HG03159 (cell line): ENCODE data around the gene MICU2.

Experiments used
- ATAC-seq: cut with Tn5 transposase; IDR thresholded peaks from one replicate; pipeline ENCODE4 v1.9.1; 2021; ENCODE audit warnings: mild to moderate bottlenecking, moderate library complexity; ENCODE audit not compliant: unreplicated experiment

MICU2 gene

GRCh38 chr13:21548577-21548976 lies 55.4 kb downstream of the MICU2 start:
- no peak for ATAC-seq

DNA sequence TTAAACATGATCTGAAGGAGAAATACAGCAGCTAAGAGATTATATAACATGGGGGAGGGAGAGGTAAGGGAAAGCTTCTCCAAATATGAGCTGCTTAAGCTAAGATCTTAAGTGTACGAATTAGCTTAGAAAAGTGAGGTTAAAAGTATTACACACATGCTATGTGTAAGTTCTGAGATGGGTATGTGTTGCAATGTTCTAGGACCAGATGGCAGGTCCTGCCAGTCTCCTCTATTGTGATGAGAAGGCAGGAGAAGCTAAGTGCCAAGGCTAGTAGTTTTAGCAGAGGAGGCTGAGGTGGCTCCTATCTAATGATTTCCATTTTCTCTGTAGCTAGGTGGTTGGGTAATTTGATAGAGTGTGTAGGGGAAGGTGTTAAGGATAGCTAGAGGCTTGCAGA lies 57.6 kb downstream of the MICU2 start:
- no peak for ATAC-seq

GRCh38 chr13:21544515-21544914 lies 59.5 kb downstream of the MICU2 start:
- ATAC-seq: no peak

- no peak for ATAC-seq
These were observed 61.4 kb downstream of the MICU2 start for GRCh38 chr13:21542563-21542962.

DNA sequence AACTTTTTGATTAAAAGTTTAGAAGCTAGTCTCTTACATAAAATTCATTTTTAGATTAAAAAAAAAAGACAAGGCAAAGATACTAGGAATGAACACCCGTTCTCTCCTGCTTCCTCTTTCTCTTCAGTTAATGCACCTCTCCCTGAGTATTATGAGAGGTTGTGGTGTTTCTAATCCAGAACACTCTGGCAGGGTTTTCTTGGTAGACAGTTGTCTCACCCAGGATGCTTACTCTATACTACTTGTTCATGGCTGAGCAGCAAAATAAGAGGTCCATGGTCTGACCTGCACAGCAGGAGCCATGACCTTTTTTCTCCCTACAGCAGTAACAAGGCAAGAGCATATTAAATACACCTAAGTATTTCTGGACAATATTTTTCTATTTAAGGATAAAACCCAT lies 62.0 kb downstream of the MICU2 start:
- ATAC-seq: no peak

DNA sequence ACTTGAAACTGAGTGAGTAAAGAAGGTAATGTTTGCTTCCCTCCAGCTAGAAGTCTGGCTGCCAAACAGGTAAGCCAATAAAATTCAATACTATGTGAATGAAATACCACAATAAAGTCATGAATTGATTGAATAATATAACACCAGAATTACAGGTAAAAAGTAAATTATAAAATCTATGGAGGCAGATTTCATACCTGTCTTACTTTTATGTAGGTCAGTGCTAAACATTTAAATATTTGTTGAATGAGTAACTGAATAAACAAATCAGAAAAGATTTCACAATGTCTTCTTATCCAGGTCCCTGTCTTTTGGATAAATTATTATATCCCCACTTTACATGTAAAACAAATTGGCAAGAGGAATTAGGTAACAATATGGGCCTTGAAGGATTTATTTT lies 62.7 kb downstream of the MICU2 start:
- ATAC-seq: no peak

- no peak for ATAC-seq
These were observed 64.3 kb downstream of the MICU2 start for GRCh38 chr13:21539687-21540086.

DNA sequence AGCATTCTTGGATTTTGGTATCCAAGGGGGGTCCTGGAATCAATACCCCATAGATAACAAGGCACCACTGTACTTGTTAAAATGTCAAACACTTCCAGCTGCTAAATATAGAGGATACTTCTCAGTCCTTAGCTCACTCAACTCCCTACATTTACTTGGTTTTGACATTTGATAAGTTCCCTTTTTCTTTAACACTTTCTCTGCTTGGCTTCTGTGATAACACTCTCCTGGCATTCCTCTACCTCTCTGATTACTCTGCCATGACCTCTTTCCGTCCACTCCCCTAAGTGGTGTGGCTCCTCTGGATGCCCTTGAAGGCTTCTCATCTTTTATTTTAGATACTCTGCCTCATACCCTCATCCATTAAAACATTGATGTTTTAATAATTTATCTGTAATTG lies 65.2 kb downstream of the MICU2 start:
- no peak for ATAC-seq

GRCh38 chr13:21538280-21538679 lies 65.7 kb downstream of the MICU2 start:
- no peak for ATAC-seq

GRCh38 chr13:21537105-21537504 lies 66.9 kb downstream of the MICU2 start:
- no peak for ATAC-seq

DNA sequence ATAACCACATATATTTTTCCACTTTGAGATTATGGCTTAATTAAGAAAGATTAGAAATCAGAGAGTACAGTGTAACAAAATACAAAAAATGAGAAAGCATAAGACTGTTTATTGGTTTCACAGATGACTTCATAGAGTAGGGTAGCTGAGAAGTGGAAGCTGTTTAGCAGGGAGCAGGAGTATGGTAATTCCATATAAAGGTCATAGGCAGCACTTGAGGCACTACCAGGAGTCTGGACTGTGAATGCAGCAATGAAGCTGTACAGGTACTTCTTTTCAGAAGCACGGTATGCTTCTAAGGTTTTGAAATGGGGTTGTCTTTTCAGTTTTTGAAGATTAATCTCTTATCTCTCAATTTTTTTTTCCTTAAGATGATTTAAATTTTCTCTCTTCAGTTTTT lies 69.2 kb downstream of the MICU2 start:
- no peak for ATAC-seq

DNA sequence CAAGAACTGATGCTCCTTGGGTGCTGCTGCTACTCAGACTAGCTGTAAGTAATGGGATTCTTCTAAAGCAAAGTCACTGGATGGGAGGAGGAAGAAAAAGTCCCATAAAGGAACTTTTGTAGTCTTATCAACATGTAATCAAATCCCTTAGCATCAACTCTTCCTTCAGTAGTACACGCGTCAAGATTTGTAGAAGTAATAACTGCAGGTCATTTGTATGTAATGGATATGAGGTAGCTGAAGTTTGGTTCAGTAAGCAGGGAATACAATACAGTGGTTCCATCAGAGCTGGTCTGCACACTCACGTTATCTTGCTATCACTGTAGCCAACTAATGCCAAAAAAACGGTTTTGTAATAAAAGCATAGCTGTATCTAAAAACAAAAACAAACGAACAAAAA lies 72.5 kb downstream of the MICU2 start:
- no peak for ATAC-seq

- ATAC-seq: no peak
These were observed 73.3 kb downstream of the MICU2 start for GRCh38 chr13:21530656-21531055.

DNA sequence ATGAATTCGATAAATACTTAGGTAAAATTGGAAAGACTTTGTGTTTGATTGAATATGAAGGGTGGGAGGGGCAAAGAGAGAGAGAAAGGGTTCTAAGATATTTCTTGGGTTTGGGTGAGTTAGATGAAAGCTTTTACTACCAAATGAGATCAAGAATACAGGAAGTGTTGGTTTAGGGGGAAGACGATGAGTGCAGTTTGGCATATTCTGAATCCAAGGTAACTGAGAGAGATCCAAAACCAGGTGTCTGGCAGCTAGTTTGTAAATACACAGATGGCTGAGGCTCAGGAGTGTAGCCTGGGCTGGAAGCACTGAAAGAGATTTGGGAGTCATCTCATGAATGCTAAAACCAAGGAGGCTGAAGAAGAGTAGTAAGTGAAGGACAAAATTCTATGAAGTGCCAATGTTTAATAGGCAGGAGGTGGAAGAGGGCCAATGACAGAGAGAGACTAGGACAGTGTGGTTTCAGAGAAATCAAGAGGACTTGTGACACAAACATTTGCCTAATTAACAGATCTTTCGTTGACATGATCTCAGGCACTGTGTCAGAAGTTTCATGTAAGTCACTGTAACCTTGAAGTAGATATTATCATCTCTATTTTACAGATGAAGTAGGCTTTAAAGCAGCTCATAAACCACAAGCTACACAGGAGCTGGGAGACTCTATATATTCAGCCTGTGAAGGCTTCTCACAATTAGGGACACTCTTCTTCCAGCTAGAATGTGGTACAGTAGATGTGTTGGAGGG lies 74.7 kb downstream of the MICU2 start:
- ATAC-seq: no peak

DNA sequence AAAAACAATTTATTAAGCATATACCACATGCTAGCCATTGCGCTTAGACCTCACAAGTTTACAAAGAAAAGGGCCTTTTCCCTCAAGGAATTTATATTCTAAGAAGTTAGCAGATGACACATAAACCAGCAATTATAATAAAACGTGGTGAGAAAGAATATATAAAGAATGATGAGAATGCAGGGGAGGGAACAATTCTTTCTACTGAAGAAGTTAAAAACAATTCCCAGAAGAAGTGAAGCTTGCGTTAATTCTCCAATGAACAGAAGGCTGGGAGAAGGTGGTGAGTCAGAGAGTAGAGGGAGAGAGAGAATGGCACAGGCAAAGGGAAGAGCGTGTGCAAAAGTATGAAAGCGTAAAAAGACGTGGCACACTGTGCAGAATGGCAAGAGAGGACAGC lies 75.4 kb downstream of the MICU2 start:
- ATAC-seq: no peak

GRCh38 chr13:21526707-21527540 lies 77.0 kb downstream of the MICU2 start:
- no peak for ATAC-seq

- no peak for ATAC-seq
These were observed 81.1 kb downstream of the MICU2 start for GRCh38 chr13:21522847-21523246.

GRCh38 chr13:21522130-21522529 lies 81.8 kb downstream of the MICU2 start:
- ATAC-seq: no peak

DNA sequence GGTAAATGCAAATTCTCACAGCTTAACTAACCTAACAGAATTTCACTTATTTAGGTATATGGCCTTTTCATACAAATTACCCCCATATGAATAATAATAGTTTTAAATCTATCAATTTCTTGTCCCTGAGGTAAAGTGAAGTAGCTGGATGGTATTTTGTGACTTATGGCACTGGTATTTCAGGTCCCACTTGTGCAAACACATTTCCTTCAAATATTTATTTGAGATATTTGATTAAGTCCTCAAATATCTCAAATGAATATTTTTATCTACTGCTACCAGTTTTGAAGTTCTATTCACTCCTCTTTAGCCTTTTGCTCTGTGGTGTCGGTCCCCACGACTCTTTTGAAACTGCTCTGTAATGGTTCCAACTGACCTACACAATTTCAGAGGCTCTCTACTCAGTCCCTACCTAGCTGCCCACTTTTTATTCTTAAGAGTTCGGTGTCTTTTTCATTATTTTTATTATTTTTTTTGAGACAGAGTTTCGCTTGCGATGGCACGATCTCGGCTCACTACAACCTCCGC lies 85.3 kb downstream of the MICU2 start:
- ATAC-seq: no peak

DNA sequence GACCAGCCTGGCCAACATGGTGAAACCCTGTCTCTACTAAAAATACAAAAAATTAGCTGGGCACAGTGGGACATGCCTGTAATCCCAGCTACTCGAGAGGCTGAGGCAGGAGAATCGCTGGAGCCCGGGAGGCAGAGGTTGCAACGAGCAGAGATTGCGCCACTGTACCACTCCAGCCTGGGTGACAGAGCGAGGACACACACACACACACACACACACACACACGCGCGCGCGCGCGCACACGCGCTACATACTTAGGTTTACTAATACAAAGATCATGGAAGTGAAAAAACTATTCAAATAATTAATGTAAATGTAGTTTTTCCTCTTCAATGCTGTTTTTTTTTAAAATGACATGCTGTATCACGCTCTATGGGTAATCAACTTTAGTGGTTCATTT lies 86.4 kb downstream of the MICU2 start:
- no peak for ATAC-seq

DNA sequence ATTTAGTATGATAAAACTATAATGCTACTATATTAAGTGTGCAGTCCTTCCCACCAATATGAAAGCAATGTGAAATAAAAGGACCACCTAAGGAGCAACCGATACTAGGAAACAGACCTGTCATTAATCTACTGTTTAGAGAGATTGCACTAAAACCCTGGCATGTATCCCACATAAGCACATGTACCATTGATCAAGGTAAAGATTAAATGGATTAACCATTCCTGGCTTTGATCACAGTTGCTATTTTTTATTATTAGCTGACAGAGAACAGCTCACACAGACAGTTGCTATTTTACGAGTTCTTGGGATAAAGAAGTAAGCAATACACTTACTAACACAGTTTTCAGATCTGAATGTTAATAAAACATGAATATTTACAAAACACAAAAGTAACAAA lies 87.2 kb downstream of the MICU2 start:
- ATAC-seq: no peak

DNA sequence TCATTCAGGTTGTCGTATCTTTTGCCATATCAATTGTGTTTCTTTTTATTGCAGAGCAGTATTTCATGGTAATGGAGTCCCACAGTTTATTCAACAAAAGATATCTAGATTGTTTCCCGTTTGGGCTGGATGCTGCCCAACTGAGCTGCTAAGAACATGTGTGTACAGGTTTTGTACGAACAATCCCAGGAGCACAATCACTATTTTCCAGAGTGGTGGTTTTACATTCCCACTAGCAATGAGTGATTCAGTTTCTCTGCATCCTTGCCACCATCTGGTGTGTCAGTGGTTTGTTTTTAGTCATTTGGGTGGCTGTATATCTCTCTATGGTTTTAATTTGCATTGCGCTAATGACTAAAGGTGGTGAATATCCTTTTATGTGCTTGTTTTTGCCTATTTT lies 92.1 kb downstream of the MICU2 start:
- no peak for ATAC-seq
